ENCODE measurements around the gene FKRP.
"Not testable (repeated sequence)": the region's sequence is repeated elsewhere in the genome, so short reads cannot be mapped to it uniquely, and the experiment has no call there.

Gene FKRP

DNA sequence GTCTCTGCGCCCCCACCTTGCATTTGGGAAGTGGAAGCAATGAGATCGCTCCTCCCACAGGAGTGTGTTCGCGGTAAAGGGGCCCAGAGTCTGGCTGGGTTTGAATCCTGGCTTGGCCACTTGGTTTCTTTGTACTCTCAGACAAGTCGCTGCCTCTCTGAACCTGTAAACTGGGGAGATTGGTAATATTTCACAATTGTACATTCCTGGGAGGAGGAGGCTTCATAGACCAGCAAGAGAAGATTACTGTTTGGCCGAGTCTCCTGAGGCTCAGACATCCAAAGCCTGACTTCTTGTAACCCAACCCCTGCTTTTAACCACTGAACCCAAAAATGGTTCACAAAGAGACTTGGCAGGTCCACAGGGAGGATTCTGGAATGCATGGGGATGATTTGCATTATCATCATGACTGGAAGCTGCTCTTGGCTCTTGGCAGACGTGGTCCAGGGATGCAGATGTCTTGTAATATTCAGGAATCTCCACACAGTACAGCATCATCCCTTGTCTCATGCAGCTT is 14.0 kb downstream of the FKRP start:
- DNase-seq: no peak

DNA sequence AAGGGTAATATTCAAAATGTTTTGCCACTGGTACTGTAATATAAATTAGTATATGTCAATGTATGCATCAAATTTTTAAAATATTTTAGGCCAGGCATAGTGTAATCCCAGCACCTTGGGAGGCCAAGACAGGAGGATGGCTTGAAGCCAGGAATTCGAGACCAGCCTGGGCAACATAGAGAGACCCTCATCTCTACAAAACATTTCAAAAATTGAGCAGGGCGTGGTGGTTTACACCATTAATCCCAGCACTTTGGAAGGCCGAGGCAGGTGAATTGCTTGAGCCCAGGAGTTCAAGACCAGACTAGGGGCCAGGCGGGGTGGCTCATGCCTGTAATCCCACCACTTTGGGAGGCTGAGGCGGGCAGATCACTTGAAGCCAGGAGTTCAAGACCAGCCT is 14.5 kb downstream of the FKRP start:
- DNase-seq: no peak

DNA sequence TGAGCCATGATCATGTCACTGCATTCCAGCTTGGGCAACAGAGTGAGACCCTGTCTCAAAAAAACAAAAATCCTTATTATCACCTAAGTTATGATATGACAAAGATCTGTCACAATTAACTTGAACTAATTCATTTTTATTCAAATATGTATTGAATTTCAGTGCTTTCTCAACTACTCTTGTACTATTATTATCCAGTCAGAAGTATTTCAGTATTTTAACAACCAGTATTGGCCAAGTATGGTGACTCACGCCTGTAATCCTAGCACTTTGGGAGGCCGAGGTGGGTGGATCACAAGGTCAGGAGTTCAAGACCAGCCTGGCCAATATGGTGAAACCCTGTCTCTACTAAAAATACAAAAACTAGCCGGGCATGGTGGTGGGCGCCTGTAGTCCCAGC is 15.0 kb downstream of the FKRP start:
- not testable (repeated sequence) for DNase-seq

DNA sequence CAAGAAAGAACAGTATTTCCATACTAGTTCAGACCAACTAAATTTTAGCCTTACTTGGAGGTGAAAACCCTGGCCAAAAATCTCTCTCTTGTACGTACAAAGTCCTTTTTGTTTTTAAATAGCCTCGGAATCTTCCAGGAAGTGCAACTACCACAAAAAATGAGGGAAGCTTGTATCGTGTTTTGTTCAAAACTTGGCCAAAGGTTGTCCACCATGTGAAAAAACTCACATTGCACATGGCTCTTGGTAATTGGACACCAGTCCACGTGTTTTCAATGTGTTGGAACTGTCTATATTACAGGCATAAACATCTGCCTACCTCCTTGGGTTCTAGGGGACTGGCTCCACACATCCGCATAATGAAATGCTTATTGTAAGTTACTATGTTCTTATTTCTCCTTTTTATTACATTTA is 15.6 kb downstream of the FKRP start:
- no peak for DNase-seq

DNA sequence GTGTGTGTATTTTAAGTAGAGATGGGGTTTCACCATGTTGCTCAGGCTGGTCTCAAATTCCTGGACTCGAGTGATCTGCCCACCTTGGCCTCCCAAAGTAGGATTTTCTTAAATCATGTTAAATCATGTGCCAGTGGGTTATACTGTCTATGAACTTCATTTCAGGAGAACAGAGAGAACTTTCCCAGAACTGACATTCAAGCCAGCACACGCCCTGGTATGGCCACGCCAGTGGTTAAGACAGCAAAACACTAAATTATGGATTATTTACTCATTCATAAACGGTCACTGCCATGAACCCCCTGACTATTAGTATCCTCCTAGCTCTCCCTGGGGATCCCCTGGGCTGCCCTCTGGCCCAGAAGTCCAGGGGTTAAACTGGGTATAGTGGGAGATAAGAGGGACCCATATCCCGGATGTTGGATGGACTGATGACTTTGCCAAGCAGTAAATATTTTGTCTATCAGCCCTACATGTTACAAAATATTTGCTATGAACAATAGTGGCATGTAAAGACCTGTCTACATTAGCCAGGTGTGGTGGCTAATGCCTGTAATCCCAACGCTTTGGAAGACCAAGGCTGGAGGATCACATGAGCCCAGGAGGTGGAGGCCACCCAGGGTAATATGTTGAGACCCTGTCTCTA is 16.5 kb downstream of the FKRP start:
- no peak for DNase-seq

GRCh38 chr19:46764817-46765291 is 19.0 kb downstream of the FKRP start:
- DNase-seq: no peak

- DNase-seq: peak; percentile 67
Observed at GRCh38 chr19:46766569-46767317, 20.9 kb downstream of the FKRP start.

GRCh38 chr19:46768746-46769145 is 22.9 kb downstream of the FKRP start:
- DNase-seq: not testable (repeated sequence)

GRCh38 chr19:46772170-46773017 is 26.5 kb downstream of the FKRP start:
- no peak for DNase-seq

DNA sequence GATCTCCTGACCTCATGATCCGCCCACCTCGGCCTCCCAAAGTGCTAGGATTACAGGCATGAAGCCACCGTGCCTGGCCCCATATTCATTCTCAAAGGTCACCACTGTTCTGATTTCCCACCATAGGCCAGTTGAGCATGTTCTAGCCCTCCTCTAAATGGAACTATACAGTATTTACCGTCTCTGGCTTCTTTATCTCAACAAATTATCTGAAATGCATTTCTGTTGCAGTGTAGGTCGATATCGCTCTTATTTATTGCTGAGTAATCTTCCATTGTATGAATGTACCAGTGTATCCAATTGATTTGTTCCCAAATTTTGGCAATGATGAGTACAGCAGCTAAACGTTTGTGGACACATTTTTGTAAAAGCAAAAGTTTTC is 27.2 kb downstream of the FKRP start:
- DNase-seq: no peak

DNA sequence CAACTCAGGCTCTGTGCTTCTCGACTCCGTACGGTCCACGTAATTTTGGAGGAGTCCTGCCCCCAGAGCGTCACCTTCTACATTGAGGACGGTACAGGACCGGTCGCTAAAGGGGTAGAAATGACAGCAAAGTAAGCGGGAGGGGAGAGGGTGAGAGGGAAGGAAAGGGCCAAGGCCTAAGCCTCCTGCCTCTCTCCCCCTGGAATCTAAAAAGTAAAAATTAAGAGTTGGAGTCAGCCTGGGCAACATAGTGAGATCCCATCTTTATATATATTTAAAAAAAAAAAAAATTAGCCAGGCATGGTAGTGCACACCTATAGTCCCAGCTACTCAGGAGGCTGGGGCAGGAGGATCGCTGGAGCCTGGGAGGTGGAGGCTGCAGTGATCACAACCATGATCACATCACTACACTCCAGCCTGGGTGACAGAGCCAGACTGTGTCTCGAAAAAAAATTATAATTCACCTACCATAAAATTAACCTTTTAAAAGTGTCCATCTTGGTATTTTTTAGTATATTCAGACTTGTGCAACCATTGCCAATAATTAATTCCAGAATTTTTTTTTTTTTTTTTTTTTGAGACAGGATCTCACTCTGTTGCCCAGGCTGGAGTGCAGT is 29.9 kb downstream of the FKRP start:
- no peak for DNase-seq

GRCh38 chr19:46776927-46777911 is 31.4 kb downstream of the FKRP start:
- no peak for DNase-seq

DNA sequence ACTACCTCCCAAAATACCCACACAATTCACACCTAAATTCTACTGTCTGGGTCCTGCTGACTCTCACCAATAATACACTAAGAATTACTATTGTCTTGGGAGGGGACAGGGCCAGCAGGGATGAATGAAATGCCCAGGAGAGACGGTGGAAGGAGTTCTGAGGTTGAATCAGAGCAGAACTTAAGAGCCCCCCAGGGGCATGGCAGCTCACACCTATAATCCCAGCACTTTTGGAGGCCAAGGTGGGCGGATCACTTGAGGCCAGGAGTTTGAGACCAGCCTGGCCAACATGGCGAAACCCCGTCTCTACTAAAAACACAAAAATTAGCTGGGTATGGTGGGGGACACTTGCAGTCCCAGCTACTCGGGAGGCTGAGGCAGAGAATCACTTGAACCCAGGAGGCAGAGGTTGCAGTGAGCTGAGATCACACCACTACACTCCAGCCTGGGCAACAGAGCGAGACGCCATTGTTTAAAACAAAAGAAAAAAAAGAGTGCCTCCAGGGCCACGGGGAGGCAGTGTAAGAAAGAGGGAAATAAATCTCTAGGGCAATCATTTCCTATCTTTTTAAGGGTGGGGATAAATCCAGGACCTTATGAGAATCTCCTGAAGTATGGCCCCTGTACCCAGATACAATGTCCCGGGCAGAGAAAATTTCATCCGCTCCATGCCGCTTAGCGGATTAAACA is 32.2 kb downstream of the FKRP start:
- not testable (repeated sequence) for DNase-seq

DNA sequence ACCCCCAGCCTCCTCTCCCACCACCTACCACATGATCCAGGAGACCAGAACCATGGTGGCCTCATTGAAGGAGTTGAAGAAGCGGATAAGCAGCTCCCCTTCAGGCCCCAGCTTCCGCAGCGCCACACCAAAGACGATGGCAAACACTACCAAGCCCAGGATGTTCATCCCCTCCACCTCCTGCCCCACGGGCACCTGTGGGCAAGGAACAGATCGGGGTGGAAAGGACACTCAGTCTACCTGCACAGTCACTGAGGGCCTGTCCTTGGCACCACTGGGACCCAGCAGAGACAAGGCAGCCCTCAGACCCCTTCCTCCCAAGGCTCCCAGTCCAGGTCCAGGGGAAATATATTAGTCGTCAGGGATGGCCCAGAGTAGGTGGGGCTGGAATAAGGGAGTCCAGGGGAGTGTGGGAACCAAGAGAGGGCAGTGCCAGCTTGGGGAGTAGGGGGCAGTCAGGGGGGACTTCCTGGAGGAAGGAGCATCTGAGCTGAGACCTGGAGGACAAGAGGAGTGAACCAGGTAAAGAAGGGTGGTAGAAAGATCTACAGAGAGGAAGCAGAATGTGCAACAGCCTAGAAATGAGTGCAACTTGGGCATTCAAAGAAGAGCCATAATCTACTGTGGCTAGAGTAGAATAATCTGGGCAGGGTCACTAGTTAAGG is 36.6 kb downstream of the FKRP start:
- no peak for DNase-seq

DNA sequence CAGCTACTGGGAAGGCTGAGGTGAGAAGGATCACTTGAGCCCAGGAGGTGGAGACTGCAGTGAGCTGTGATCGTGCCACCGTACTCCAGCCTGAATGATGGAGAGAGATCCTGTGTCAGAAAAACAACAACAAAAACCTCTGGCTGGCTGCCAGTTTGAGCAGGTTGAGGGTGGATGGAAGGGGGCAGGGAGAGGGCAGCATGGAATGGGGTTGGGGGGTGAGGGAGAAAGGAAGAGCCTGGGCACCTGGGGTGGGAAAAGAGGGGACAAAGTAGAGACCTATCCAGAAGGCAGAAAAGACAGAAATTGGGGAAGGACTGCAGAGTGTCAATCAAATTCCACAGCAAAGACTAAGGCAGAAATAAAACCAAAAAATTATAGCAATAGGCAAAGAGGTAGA is 37.8 kb downstream of the FKRP start:
- no peak for DNase-seq

DNA sequence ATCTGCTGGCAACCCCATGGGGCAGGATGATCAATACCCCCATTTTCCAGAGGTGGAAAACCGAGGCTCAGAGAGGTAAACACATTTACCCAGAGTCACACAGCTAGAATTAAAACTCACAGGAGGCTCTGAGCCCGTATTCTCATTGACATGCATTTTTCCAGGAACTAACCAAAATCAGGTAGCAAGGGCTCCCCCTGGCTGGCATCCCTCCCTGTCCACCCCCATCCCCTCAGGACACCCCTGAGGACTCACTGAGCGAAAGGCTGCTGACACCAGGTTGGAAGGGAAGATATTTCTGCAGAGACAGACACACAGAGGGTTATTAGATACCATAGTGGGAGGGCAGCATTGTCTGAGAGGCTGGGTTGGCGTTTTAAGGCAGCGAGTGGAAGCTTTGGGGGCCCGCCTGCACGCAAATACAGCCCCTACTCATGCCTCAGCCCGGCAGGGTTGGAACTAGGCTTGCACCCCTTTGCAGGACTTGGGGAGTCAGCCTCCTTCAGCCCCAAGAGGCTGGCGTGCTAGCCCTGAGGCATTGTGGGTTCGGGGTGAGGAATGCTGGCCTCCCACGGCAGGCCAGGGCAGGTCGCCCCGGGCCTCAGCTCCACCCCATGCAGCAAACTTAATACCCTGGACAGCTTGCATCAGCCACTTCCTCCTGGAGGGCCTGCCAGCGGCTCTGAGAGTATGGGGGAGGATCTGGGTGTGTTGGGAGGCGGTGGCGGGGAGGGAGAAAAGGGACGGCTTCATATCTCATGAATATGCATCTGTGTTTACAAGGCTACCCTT is 38.6 kb downstream of the FKRP start:
- peak; percentile 45 for DNase-seq

DNA sequence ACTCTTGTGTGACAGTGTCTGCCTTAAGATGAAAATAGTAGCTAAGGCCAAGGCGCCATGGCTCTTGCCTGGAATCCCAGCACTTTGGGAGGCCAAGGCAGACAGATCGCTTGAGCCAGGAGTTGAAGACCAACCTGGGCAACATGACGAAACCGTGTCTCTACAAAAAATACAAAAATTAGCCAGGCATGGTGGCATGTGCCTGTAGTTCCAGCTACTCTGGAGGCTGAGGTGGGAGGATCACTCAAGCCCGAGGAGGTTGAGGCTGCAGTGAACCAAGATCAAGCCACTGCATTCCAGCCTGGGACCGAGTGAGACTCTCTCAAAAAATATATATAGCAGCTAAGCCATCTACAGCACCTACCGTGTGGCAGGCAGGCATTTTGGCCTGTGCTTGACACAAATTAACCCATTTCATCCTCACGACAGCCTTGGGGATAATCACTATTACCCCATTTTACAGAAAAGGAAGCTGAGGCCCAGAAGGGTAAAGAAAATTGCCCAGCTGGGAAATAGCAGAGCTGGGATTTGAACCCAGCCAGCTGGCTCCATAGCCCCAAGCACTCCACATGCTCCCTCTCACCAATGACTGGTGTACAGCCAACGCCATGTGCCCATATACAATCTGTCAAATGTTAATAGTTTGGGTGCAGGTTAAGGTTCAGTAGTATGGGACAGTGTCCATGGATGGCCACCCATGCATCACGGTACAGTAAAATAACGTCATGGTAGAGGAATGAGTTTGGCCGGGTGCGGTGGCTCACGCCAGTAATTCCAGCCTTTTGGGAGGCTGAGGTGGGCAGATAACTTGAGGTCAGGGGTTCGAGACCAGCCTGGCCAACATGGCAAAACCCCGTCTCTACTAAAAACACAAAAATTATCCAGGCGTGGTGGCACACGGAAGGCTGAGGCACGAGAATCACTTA is 39.5 kb downstream of the FKRP start:
- DNase-seq: no peak

GRCh38 chr19:46785980-46786235 is 40.1 kb downstream of the FKRP start:
- DNase-seq: no peak
